HFF-Myc (cell line): ENCODE data around the gene USB1.
"Not testable (repeated sequence)": the region's sequence is repeated elsewhere in the genome, so short reads cannot be mapped to it uniquely, and the experiment has no call there.

ENCODE experiments used
- DNase-seq: peaks from one replicate; pipeline ENCODE4 v3.0.0-alpha.2; 2011; ENCODE audit warnings: low read depth; ENCODE audit errors: extremely low read depth
- H3K4me3 ChIP-seq: replicated peaks from 2 replicates; pipeline ENCODE4 v1.5.1; 2011; ENCODE audit warnings: low read depth, mild to moderate bottlenecking, control low read depth, low read length
- CTCF ChIP-seq: IDR thresholded peaks from 2 replicates; pipeline ENCODE4 v1.5.1; 2012; ENCODE audit warnings: mild to moderate bottlenecking, low read depth, low read length, control low read depth; ENCODE audit errors: missing control alignments

USB1 gene

GRCh38 chr16:58002936-58003335, 1.7 kb downstream of the USB1 start:
- TF ChIP-seq CTCF = no peak
- H3K4me3 ChIP-seq = no peak overlapping the region
- DNase-seq = no peak

GRCh38 chr16:58004736-58005135, 3.5 kb downstream of the USB1 start:
- not testable (repeated sequence) for DNase-seq, H3K4me3 ChIP-seq

- TF ChIP-seq CTCF = no peak
- H3K4me3 ChIP-seq = no peak overlapping the region
- no peak for DNase-seq
Observed at GRCh38 chr16:58009856-58010416, 8.7 kb downstream of the USB1 start.

- DNase-seq = no peak
- TF ChIP-seq CTCF = no peak
- H3K4me3 ChIP-seq = no peak overlapping the region
Observed at GRCh38 chr16:58010886-58011285, 9.7 kb downstream of the USB1 start.

- no peak overlapping the region for H3K4me3 ChIP-seq
- no peak for TF ChIP-seq CTCF
- no peak for DNase-seq
Observed at GRCh38 chr16:58011652-58012051, 10.4 kb downstream of the USB1 start.

GRCh38 chr16:58012481-58012880, 11.3 kb downstream of the USB1 start:
- H3K4me3 ChIP-seq = no peak overlapping the region
- no peak for TF ChIP-seq CTCF
- DNase-seq = no peak

- no peak for DNase-seq
- TF ChIP-seq CTCF = no peak
- H3K4me3 ChIP-seq = no peak overlapping the region
Observed at GRCh38 chr16:58013201-58013956, 12.2 kb downstream of the USB1 start.
